HG03159 (cell line): ENCODE measurements around the gene KAZALD1.

ENCODE experiments used
- ATAC-seq: cut with Tn5 transposase; IDR thresholded peaks from one replicate; pipeline ENCODE4 v1.9.1; 2021; ENCODE audit warnings: mild to moderate bottlenecking, moderate library complexity; ENCODE audit not compliant: unreplicated experiment

The KAZALD1 gene

GRCh38 chr10:101094121-101094879 lies 32.5 kb downstream of the KAZALD1 start:
- no peak for ATAC-seq

GRCh38 chr10:101095004-101095403 lies 33.2 kb downstream of the KAZALD1 start:
- ATAC-seq, result no peak

DNA sequence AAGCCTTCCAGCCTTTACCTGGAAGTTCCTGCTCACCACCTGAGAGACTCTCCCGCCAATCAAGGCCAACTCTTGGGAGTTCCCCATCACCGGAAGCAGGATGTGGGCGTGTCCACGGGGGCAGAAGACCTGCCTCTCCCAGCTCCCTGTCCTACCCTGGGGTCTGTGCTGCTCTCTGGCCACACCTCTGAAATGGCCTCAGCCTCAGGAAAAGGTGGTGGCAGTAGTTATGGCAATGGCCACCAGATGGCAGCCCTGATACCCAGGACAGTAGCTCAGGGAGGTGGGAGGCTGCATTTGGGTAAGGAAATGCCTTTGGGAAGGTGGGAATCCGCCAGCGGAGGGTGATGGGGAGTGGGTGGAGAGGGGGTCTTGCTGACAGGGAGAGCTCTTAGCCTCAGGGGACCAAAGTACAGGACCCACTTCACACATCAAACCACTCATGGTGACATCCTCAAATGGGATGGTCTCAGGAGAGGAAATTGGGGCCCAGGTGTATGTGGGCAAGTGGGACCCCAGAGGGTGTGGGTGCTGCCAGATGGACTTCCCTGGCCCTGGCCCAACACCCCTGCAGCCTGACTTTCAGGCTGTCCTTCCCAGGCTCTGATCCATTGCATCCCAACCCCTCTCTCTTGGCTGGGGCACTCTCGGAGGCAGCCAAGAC lies 33.9 kb downstream of the KAZALD1 start:
- ATAC-seq, result peak; percentile 68

- ATAC-seq, result no peak
Observed at GRCh38 chr10:101096378-101096777, 34.6 kb downstream of the KAZALD1 start.

DNA sequence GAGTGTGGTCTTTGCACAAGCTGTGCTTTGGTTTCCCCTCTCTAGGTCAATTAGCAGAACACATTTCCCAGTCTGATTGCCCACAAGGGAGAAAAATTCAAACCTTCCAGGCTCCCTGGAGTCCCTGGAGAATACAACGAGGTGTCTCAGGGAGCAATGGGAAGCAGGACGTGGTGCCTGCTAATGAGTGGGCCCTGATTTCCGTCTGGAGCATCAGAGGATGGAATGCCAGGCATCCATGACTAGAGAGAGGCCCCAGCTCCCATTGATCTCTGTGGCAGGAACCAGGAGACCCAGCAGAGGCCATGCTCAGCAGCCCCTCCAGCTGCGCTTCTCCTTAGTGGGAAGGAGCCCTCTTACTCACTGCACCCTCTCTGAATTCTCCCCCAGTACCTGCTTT lies 36.1 kb downstream of the KAZALD1 start:
- no peak for ATAC-seq

DNA sequence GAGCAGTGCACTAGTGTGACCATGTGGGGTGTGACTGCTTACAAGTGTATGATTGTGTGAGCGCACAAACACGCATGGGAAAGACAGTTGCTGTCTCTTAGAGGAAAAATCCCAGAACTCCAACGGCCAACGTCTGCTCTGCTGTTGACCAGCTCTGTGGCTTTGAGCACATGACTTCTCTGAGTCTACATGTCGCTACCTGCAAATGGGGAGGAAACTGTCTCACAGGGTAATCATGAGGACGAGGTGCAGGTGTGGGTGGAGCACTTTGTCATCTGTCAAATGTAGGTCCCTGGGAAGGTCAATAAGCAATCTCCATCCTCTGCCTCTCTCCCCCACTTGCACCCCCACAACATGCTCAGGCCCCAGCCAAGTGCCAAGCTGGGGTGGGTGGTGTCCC lies 38.1 kb downstream of the KAZALD1 start:
- no peak for ATAC-seq

DNA sequence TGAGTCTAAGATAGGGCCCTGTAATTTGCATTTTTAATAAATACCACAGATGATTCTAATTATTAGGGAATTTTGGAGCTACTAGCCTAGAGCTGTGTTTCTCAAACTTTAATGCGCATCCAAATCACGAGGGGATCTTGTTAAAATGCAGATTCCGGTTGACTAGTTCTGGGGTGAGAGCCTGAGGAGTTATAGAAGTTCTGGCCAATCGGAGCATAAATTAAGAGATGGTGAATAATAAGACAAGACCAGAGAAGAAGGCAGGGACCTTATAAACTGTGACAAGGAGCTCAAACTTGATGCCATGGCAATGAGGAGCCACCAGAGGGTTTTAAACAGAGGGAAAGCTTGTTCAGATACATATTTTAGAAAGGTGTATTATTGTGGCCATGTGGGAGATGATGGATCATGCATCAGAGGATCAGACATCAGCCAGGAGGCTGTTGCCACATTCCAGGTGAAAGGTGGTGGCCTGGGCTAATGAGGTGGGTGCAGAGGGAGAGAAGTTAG lies 39.6 kb downstream of the KAZALD1 start:
- no peak for ATAC-seq

- no peak for ATAC-seq
Observed at GRCh38 chr10:101103430-101103829, 41.6 kb downstream of the KAZALD1 start.

GRCh38 chr10:101106351-101106750 lies 44.6 kb downstream of the KAZALD1 start:
- ATAC-seq, result no peak

GRCh38 chr10:101107771-101108170 lies 46.0 kb downstream of the KAZALD1 start:
- no peak for ATAC-seq

DNA sequence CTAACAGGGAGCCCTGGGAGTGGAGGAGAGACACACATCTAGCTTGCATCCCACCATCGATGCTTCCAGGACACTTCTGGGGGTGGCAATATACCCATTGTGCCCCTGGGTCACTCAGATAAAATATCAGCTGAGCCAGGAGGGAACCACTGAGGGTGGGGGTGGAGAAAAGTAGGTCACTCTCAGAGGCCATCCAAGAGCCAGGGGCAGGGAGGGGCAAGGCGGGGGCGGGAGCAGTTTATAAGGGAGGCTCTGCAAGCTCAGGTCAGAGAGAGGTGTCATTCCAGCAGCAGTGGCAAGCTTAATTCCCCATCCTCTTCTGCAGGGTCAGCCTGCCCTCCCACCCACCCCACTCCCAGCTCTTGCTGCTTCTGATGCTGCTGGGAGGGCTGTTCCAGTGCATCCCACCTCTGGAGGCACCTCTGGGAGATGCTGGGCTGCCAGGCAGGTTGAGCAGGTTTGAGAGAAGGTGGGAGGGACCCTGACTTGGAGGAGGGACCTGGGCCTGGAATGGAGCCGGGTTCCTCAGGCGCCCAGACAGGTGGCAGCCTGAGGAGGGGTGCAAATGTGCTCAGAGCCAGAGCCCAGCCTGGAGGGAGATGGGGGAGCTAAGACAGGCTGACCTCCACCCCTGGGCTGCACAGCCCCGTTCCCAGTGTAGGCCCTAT lies 49.2 kb downstream of the KAZALD1 start:
- ATAC-seq, result no peak

DNA sequence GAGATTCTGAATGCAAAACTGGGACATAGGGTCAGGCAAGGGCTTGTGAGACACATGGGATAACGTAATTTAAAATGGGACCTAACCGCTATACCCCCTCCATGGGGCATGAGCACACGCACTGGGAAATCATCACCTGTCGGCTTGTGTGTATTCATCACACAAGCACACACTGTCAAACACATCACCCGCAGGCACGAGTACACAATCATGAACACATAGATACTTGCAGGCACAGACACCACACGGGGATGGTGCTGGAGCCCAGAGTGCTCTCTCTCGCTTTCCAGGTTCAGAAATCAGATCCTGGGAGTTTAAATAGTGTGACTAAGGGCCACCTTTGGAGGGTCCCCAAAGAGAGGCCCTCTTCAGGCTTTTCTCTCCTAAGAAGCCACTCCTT lies 49.8 kb downstream of the KAZALD1 start:
- ATAC-seq, result no peak

DNA sequence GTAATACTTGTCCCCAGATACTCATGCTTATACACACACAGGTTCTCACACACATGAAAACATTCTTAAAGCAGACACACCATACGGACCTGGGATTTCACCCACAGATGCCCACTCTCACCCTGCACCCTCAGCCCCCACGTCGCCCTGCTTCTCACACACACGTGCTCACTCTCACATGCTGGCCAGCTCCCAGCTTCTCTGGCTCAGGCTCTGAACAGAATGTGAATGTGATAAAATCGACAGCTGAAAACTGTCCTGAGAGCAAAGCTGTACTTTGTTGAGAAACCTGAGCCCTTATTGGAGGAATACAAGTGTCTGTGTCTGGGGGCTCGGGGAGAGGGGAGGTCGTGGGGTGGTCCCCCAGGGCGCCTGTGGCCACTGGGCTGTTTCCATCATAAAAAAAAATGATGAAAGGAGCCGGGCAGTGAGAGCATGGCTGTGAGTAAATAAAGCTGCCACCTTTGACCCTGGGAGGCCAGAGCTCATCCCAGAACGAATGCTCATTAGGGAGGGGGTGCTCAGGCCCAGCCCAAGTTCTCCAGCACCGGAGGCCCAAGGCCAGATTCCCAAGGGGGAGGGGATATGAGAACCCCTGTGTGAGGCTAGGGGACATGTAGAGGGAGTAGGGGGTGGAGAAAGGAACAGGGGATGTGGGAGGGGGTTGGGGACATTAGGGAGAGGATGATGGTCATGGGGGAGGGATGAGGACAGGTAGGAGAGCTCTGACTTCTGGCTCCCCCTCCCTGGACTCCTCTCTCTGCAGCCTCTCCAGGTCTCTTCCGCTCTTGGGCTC lies 51.2 kb downstream of the KAZALD1 start:
- ATAC-seq, result no peak

GRCh38 chr10:101113890-101114403 lies 52.2 kb downstream of the KAZALD1 start:
- ATAC-seq, result no peak

- ATAC-seq, result no peak
Observed at GRCh38 chr10:101114646-101115045, 52.9 kb downstream of the KAZALD1 start.
